HL-60 (cell line): Measurements from ENCODE around the gene RIPK3.

Experiments
- DNase-seq, 2 experiments: peaks; one replicate each; pipeline ENCODE4 v3.0.0-alpha.2; 2010 to 2020; ENCODE audit warnings: low read depth in 1 of 2, low spot score in 1 of 2
- H3K27ac ChIP-seq: fragments of 250-450 bp; sonication (Bioruptor Pico); replicated peaks from 2 replicates; pipeline ENCODE4 v1.5.1; 2020; ENCODE audit warnings: mild to moderate bottlenecking, moderate library complexity
- H3K27me3 ChIP-seq: fragments of 250-450 bp; sonication (Bioruptor Pico); 2 replicates; pipeline ENCODE4 v1.5.1; 2021; ENCODE audit warnings: mild to moderate bottlenecking, moderate library complexity; ENCODE audit not compliant: insufficient read depth, poor library complexity, severe bottlenecking
- H3K4me3 ChIP-seq: replicated peaks from 2 replicates; pipeline ENCODE4 v1.5.1; 2011; ENCODE audit warnings: mild to moderate bottlenecking, control low read depth, low read length; ENCODE audit not compliant: insufficient read depth
- GABPA ChIP-seq: IDR thresholded peaks from 2 replicates; pipeline ENCODE4 v1.6.1; 2012; ENCODE audit warnings: low read depth
- POLR2AphosphoS5 ChIP-seq: IDR thresholded peaks from 2 replicates; pipeline ENCODE4 v1.6.1; 2012; ENCODE audit warnings: low read depth
- SPI1 ChIP-seq: IDR thresholded peaks from 2 replicates; pipeline ENCODE4 v1.6.1; 2012; ENCODE audit warnings: low read depth, mild to moderate bottlenecking, borderline replicate concordance
- TF ChIP-seq, protein P1 (sequence below): IDR thresholded peaks from one replicate; pipeline ENCODE4 v1.5.1; 2011; ENCODE audit warnings: low read length, control low read depth, inconsistent platforms; ENCODE audit not compliant: insufficient read depth
- TF ChIP-seq, protein P2 (sequence below): IDR thresholded peaks from 2 replicates; pipeline ENCODE4 v1.6.1; 2012; ENCODE audit warnings: low read depth; ENCODE audit not compliant: insufficient replicate concordance

RIPK3 gene

DNA sequence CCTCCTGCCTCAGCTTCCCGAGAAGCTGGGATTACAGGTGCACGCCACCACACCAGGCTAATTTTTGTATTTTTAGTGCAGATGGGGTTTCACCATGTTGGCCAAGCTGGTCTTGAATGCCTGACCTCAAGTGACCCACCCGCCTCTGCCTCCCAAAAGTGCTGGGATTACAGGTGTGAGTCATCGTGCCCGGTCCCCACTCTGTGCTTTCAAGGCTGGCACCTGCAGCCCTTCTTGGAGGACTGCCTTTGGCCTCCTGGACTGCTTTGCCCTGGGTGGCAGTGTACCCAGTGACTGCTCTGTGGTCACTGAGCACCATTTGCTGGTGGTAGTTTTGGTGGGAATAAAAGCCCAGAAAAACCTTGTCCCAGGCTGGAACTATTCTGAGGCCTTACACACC lies 52.8 kb downstream of the RIPK3 start:
- no peak for DNase-seq
- no peak overlapping the region for H3K4me3 ChIP-seq
- H3K27me3 ChIP-seq: no peaks in the 10 kb centered on the region
- H3K27ac ChIP-seq: no peak overlapping the region
- TF ChIP-seq SPI1 (no peak), POLR2AphosphoS5 (no peak), GABPA (no peak)
- TF ChIP-seq, protein P1, sequence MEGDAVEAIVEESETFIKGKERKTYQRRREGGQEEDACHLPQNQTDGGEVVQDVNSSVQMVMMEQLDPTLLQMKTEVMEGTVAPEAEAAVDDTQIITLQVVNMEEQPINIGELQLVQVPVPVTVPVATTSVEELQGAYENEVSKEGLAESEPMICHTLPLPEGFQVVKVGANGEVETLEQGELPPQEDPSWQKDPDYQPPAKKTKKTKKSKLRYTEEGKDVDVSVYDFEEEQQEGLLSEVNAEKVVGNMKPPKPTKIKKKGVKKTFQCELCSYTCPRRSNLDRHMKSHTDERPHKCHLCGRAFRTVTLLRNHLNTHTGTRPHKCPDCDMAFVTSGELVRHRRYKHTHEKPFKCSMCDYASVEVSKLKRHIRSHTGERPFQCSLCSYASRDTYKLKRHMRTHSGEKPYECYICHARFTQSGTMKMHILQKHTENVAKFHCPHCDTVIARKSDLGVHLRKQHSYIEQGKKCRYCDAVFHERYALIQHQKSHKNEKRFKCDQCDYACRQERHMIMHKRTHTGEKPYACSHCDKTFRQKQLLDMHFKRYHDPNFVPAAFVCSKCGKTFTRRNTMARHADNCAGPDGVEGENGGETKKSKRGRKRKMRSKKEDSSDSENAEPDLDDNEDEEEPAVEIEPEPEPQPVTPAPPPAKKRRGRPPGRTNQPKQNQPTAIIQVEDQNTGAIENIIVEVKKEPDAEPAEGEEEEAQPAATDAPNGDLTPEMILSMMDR: no peak
- TF ChIP-seq, protein P2, sequence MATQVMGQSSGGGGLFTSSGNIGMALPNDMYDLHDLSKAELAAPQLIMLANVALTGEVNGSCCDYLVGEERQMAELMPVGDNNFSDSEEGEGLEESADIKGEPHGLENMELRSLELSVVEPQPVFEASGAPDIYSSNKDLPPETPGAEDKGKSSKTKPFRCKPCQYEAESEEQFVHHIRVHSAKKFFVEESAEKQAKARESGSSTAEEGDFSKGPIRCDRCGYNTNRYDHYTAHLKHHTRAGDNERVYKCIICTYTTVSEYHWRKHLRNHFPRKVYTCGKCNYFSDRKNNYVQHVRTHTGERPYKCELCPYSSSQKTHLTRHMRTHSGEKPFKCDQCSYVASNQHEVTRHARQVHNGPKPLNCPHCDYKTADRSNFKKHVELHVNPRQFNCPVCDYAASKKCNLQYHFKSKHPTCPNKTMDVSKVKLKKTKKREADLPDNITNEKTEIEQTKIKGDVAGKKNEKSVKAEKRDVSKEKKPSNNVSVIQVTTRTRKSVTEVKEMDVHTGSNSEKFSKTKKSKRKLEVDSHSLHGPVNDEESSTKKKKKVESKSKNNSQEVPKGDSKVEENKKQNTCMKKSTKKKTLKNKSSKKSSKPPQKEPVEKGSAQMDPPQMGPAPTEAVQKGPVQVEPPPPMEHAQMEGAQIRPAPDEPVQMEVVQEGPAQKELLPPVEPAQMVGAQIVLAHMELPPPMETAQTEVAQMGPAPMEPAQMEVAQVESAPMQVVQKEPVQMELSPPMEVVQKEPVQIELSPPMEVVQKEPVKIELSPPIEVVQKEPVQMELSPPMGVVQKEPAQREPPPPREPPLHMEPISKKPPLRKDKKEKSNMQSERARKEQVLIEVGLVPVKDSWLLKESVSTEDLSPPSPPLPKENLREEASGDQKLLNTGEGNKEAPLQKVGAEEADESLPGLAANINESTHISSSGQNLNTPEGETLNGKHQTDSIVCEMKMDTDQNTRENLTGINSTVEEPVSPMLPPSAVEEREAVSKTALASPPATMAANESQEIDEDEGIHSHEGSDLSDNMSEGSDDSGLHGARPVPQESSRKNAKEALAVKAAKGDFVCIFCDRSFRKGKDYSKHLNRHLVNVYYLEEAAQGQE: no peak
